BLaER1 (cell line): ENCODE measurements around the gene FAM89A.
"Not testable (repeated sequence)": the region's sequence is repeated elsewhere in the genome, so short reads cannot be mapped to it uniquely, and the experiment has no call there.

Source experiments
- H3K27ac ChIP-seq: shearing (Covaris generic); formaldehyde crosslinking; 2 replicates; pipeline ENCODE4 v1.8.1; 2022
- H3K27me3 ChIP-seq: shearing (Covaris generic); formaldehyde crosslinking; 2 replicates; pipeline ENCODE4 v1.8.1; 2022
- H3K36me3 ChIP-seq: shearing (Covaris generic); formaldehyde crosslinking; 2 replicates; pipeline ENCODE4 v1.8.1; 2022
- H3K4me1 ChIP-seq: shearing (Covaris generic); formaldehyde crosslinking; 2 replicates; pipeline ENCODE4 v1.8.1; 2022
- H3K4me2 ChIP-seq: shearing (Covaris generic); formaldehyde crosslinking; 2 replicates; pipeline ENCODE4 v1.8.1; 2022
- H3K4me3 ChIP-seq: shearing (Covaris generic); formaldehyde crosslinking; 2 replicates; pipeline ENCODE4 v1.8.1; 2022
- H3K9ac ChIP-seq: shearing (Covaris generic); formaldehyde crosslinking; 2 replicates; pipeline ENCODE4 v1.8.1; 2022
- H3K9me3 ChIP-seq: shearing (Covaris generic); formaldehyde crosslinking; 2 replicates; pipeline ENCODE4 v1.8.1; 2022
- H4K20me1 ChIP-seq: shearing (Covaris generic); formaldehyde crosslinking; 2 replicates; pipeline ENCODE4 v1.8.1; 2022
- Cebpa-rat ChIP-seq: shearing (Covaris generic); IDR thresholded peaks from 2 replicates; pipeline ENCODE4 v1.8.1; 2022

The FAM89A gene

DNA sequence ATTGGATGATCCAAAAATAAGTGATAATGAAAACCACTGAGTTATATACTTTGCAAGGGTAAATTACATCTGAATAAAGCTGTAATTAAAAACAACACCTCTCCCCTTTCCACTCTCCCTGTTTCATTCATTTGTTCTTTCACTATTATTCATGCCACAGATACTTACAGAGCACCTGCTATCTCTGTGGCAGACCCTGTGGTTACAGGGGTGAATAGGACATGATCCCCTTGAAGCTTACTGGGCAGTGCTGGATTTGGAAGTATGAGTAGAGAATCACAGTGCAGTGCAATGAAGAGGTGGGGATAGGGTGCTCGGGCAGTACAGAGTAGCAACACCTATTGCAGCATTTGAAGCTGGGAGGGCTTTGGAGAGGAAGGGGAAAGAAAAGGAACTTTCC, 39.4 kb downstream of the FAM89A start:
- Histone ChIP-seq H3K27me3 (no peaks in the 10 kb centered on the region), H3K36me3 (peaks cover 78% of the 10 kb centered on the region), H3K9ac (no peak overlapping the region), H3K27ac (no peak overlapping the region), H4K20me1 (no peaks in the 10 kb centered on the region), H3K4me1 (no peaks in the 10 kb centered on the region), H3K4me2 (no peak overlapping the region), H3K4me3 (no peak overlapping the region), H3K9me3 (peaks cover 32% of the 10 kb centered on the region)
- no peak for TF ChIP-seq Cebpa-rat

DNA sequence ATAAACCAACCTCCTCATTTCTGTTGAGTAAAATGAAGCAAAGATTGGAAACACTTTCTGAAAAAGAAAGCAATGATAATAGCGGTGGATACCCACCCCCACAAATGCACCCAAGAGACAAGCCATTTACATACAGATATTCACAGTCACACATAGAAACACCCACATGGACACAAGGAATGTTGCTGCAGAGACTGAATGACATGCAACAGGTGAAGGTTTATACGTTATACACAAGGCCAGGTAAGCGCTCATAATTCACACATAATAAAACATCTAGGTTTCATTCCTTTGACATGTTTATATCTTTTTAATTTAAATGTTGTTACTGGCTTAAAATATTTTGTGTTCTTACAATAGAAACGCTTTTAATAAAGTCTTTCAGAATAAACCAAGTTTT, 39.9 kb downstream of the FAM89A start:
- Histone ChIP-seq H3K9me3 (peaks cover 31% of the 10 kb centered on the region), H3K27ac (no peak overlapping the region), H3K27me3 (no peaks in the 10 kb centered on the region), H3K4me1 (no peaks in the 10 kb centered on the region), H3K9ac (no peak overlapping the region), H3K4me3 (no peak overlapping the region), H3K36me3 (peaks cover 79% of the 10 kb centered on the region), H4K20me1 (no peaks in the 10 kb centered on the region), H3K4me2 (no peak overlapping the region)
- TF ChIP-seq Cebpa-rat = no peak

DNA sequence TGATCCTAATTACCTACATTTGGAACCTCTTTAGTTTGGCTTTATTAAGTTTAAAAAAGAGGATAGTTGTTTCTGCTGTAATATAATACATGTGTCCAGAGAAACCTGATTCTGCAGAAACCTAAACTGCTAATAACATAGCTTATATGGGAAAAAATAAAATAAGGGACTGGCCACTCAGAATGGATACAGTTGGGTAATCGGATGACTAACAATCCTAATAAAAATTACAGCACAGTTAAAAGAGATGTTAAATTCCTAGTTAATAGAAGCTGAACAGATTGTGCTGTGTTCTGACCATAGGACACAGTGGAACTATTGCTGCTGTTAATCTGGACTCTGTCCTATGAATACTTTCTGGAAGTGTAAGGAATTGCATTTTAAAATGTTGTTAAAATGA, 45.2 kb downstream of the FAM89A start:
- no peak overlapping the region for H3K9ac ChIP-seq
- no peak overlapping the region for H3K4me2 ChIP-seq
- TF ChIP-seq Cebpa-rat = no peak
- no peak overlapping the region for H3K27ac ChIP-seq
- H3K4me3 ChIP-seq = no peak overlapping the region
- H3K36me3 ChIP-seq = peaks cover 78% of the 10 kb centered on the region
- no peaks in the 10 kb centered on the region for H3K27me3 ChIP-seq
- H3K9me3 ChIP-seq = no peaks in the 10 kb centered on the region
- H3K4me1 ChIP-seq = no peaks in the 10 kb centered on the region
- no peaks in the 10 kb centered on the region for H4K20me1 ChIP-seq

DNA sequence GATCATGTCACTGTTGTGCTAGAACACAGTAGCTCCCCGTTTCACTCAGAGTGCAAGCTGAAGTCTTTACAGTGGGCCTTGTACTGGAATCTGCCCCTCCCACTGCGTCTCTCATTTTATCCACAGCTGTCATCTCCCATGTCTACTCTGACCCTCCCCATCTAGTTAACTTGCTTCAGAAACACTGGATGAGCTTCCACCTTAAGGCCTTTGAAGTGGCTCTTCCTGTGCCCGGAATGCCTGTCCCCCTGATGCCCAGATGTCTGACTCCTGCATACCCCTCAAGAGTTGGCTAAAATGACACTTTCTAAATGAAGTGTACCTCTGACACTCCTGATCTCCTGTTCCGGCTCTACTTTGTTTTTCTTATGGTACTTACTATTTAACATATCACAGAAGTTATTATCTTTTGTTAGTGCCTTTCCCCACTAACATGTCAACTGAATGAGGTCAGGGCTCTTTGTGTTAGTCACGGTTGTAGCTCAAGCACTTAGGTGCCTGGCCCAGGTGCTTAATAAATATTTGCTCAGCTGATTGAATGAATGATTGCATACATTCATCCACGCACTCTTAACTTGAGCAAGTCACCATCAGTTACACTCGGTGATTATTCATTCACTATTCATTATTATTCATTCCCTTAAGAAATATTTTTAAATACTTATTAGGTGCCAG, 47.8 kb downstream of the FAM89A start:
- H3K4me2 ChIP-seq = no peak overlapping the region
- peaks cover 59% of the 10 kb centered on the region for H3K36me3 ChIP-seq
- no peak overlapping the region for H3K9ac ChIP-seq
- H3K9me3 ChIP-seq = no peaks in the 10 kb centered on the region
- no peaks in the 10 kb centered on the region for H4K20me1 ChIP-seq
- H3K27ac ChIP-seq = no peak overlapping the region
- no peaks in the 10 kb centered on the region for H3K27me3 ChIP-seq
- TF ChIP-seq Cebpa-rat = no peak
- no peak overlapping the region for H3K4me3 ChIP-seq
- no peaks in the 10 kb centered on the region for H3K4me1 ChIP-seq

DNA sequence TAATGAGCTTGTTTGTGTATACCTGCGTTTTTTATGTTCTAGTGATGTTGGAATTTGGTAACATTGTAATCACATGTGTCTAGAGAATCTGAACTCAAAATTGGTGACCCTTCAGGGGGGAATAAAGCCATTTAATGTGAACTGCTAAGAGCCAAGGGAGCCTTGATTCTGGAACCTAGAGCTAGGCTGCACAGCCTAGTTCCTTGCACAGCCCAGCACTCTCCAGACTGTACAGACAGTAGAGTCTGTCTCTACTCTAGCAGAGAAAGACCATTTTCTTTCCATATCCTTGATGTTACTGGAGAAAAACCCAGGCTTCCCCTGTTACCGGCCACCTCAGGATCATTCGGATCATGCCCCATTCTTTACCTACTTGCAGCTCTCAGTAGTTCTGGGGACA, 52.6 kb downstream of the FAM89A start:
- peaks cover 40% of the 10 kb centered on the region for H3K36me3 ChIP-seq
- peaks cover 10% of the 10 kb centered on the region for H4K20me1 ChIP-seq
- peaks cover 19% of the 10 kb centered on the region for H3K4me1 ChIP-seq
- H3K9me3 ChIP-seq = no peaks in the 10 kb centered on the region
- no peak overlapping the region for H3K27ac ChIP-seq
- no peak for TF ChIP-seq Cebpa-rat
- no peaks in the 10 kb centered on the region for H3K27me3 ChIP-seq
- no peak overlapping the region for H3K9ac ChIP-seq
- H3K4me2 ChIP-seq = no peak overlapping the region
- H3K4me3 ChIP-seq = no peak overlapping the region

DNA sequence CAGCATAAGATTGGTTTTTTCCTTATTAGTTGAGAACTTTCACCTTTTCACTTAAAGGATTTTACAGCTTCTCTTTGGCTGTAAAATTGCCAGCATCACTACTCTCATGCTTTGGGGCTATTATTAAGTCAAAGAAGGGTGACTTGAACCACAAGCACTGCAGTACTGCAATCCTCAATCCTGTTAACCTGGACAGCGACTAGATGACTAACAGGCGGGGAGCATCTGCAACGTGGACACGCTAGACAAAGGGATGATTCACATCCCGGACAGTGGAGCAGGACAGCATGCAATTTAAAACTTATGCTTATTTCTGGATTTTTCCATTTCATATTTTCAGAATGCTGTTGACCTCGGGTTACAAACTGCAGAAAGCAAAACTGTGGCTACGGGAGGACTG, 53.1 kb downstream of the FAM89A start:
- H3K27ac ChIP-seq = no peak overlapping the region
- peaks cover 35% of the 10 kb centered on the region for H3K36me3 ChIP-seq
- peaks cover 10% of the 10 kb centered on the region for H4K20me1 ChIP-seq
- H3K9ac ChIP-seq = no peak overlapping the region
- H3K4me2 ChIP-seq = no peak overlapping the region
- H3K27me3 ChIP-seq = no peaks in the 10 kb centered on the region
- no peak overlapping the region for H3K4me3 ChIP-seq
- no peaks in the 10 kb centered on the region for H3K9me3 ChIP-seq
- TF ChIP-seq Cebpa-rat = no peak
- peaks cover 19% of the 10 kb centered on the region for H3K4me1 ChIP-seq

DNA sequence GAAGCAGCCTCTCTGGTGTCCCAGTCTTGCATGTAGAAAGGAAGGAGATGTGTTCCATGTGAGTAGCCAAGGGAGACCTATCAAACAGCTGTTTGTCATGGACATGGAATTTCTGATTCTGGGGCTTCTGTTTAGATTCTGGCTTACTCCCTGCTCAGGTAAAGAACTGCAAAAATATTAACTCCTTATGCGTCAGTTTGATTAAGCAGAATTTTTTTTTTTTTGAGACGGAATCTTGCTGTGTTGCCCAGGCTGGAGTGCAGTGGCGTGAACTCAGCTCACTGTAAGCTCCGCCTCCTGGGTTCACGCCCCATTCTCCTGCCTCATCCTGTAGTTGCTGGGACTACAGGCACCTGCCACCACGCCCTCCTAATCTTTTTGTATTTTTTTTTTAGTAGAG, 54.3 kb downstream of the FAM89A start:
- peaks cover 21% of the 10 kb centered on the region for H3K4me1 ChIP-seq
- peak overlapping the region; percentile 65 for H3K4me2 ChIP-seq
- no peaks in the 10 kb centered on the region for H3K9me3 ChIP-seq
- TF ChIP-seq Cebpa-rat = no peak
- no peaks in the 10 kb centered on the region for H3K27me3 ChIP-seq
- H3K36me3 ChIP-seq = peaks cover 35% of the 10 kb centered on the region
- peak overlapping the region; percentile 2; the same call in 1 of the 2 replicates for H3K9ac ChIP-seq
- H3K4me3 ChIP-seq = no peak overlapping the region
- H3K27ac ChIP-seq = peak overlapping the region; percentile 48
- H4K20me1 ChIP-seq = peaks cover 10% of the 10 kb centered on the region

DNA sequence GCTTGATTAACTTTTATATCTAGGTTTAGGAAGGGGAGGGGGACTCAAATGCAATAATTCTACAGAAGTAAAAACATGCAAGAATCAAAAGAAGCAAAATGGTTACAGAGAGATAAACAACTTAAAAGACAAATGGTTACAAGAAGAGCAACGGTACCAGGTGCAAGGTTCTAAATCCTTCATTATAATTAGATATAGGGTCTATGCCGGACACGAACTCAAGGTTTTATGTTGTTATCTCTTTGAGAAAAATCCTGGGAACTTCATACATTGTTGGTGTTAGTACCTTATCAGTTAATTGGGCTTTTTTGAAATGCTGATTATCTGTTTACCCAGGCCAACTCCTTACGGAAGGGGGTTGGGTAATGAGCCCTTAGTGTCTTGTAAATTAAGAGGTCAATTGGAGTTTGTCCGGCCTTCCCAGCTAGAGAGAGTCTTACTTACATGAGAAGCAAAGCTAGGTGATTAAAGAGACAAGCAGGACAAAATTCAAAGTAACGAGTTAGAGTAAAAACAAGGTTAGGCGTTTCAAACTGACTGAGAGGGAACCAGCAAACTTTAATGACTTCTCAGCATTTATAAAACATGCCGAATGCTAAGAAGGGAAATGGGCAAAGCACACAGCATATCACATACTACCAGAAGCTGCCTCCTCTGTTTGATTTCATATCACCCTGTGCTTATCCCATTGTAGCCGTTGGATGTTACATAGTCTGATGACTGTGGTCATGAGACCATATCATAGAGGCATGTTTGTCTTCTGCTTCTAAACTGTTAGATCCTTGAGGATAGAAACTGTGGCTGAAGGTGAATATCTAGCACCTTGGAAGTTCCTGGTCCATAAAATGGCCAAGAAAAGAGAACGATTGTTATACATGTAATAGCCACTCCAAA, 55.2 kb downstream of the FAM89A start:
- H3K4me1 ChIP-seq = peaks cover 29% of the 10 kb centered on the region
- peaks cover 10% of the 10 kb centered on the region for H4K20me1 ChIP-seq
- H3K9me3 ChIP-seq, H3K4me3 ChIP-seq, H3K27me3 ChIP-seq: not testable (repeated sequence)
- H3K4me2 ChIP-seq = peak overlapping the region; percentile 65
- peak overlapping the region; percentile 48 for H3K27ac ChIP-seq
- peaks cover 27% of the 10 kb centered on the region for H3K36me3 ChIP-seq
- H3K9ac ChIP-seq = peak overlapping the region; percentile 2; the same call in 1 of the 2 replicates

DNA sequence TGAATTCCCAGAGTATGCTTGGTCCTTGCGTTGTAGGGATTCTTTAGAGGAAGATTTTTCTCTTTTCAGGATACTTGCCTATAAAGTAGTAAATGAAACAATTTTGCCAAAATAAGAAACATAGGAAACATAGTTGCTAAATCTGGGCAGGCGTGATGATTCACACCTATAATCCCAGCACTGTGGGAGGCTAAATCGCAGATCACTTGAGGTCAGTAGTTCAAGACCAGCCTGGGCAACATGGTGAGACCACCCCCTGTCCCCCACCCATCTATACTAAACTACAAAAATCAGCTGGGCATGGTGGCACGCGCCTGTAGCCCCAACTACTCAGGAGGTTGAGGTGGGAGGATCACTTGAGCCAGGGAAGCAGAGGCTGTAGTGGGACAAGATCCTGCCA, 56.2 kb downstream of the FAM89A start:
- Histone ChIP-seq H3K27ac (no peak overlapping the region), H3K4me3 (no peak overlapping the region), H3K4me2 (no peak overlapping the region), H3K4me1 (peaks cover 34% of the 10 kb centered on the region), H3K36me3 (peaks cover 21% of the 10 kb centered on the region), H3K27me3 (no peaks in the 10 kb centered on the region), H3K9me3 (no peaks in the 10 kb centered on the region), H3K9ac (no peak overlapping the region), H4K20me1 (peaks cover 10% of the 10 kb centered on the region)
- no peak for TF ChIP-seq Cebpa-rat

DNA sequence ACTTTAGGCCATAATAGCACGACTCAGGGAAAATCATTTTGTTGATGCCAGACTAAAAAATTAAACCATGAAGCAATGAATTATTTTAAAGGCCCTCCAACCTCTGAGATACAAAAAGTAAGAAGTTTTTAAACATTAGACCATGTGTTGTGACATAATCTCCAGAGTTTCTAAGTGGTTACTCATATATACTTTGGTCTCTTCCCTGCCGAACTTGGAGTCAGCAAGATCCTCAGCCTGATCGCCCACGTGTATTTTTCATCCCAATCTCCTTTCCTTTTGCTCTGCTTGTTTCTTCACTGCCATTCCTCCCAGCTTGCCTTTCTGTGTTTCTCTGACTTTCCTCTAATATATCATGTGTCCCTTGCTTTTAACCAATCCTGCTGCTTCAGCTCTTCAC, 57.4 kb downstream of the FAM89A start:
- H3K36me3 ChIP-seq = peaks cover 21% of the 10 kb centered on the region
- no peaks in the 10 kb centered on the region for H3K9me3 ChIP-seq
- no peak overlapping the region for H3K9ac ChIP-seq
- H3K4me1 ChIP-seq = peaks cover 34% of the 10 kb centered on the region
- TF ChIP-seq Cebpa-rat = no peak
- H4K20me1 ChIP-seq = peaks cover 10% of the 10 kb centered on the region
- no peak overlapping the region for H3K4me2 ChIP-seq
- H3K4me3 ChIP-seq = no peak overlapping the region
- no peaks in the 10 kb centered on the region for H3K27me3 ChIP-seq
- no peak overlapping the region for H3K27ac ChIP-seq
